Tibial nerve (tissue), 4 donors: Measurements from ENCODE around the gene STK17A. TPM values are rescaled to one million over a fixed set of nuclear protein-coding genes. Genes with fewer than 3 reads are reported as not detected.
A peak's percentile ranks its signal among the peaks of the same experiment; 100 is the strongest.
"Not testable (repeated sequence)": the region's sequence is repeated elsewhere in the genome, so short reads cannot be mapped to it uniquely, and the experiment has no call there.

Source experiments
- DNase-seq, 2 donors: peaks; one replicate each; pipeline ENCODE4 v3.0.0-alpha.2; 2019; ENCODE audit warnings: low spot score in 2 of 2
- H3K27ac ChIP-seq, 4 donors: fragments of 200-600 bp; sonication (generic) in 3 of 4; one replicate each; pipeline ENCODE4 v1.5.1; 2017 to 2019; ENCODE audit warnings: mild to moderate bottlenecking in 1 of 4
- H3K27me3 ChIP-seq, 2 donors: fragments of 200-600 bp; sonication (generic) in 1 of 2; one replicate each; pipeline versions ENCODE4 v1.5.1 to v1.6.0; 2017 to 2019
- H3K36me3 ChIP-seq, 3 donors: fragments of 200-600 bp; sonication (generic); one replicate each; pipeline ENCODE4 v1.5.1; 2018 to 2019
- H3K4me1 ChIP-seq, 4 donors: fragments of 200-600 bp; sonication (generic) in 3 of 4; one replicate each; pipeline ENCODE4 v1.5.1; 2017 to 2019
- H3K4me3 ChIP-seq, 4 donors: fragments of 200-600 bp; sonication (generic) in 3 of 4; one replicate each; pipeline ENCODE4 v1.5.1; 2017 to 2019; ENCODE audit warnings: mild to moderate bottlenecking in 1 of 4, moderate library complexity in 1 of 4
- H3K9me3 ChIP-seq, 4 donors: fragments of 200-600 bp; sonication (generic) in 3 of 4; one replicate each; pipeline ENCODE4 v1.5.1; 2017 to 2019
- EP300 ChIP-seq, 2 donors: sonication (generic); formaldehyde crosslinking; IDR thresholded peaks; one replicate each; pipeline ENCODE4 v1.6.1; 2017; ENCODE audit warnings: antibody characterized with exemption in 2 of 2, mild to moderate bottlenecking in 1 of 2
- POLR2A ChIP-seq, 2 donors: fragments of 450-650 bp; IDR thresholded peaks; one replicate each; pipeline ENCODE4 v1.6.1; 2017; ENCODE audit warnings: antibody characterized with exemption in 2 of 2, mild to moderate bottlenecking in 2 of 2, moderate library complexity in 2 of 2
- WGBS, 2 donors: methylation state at CpG; one replicate each; pipeline ENCODE4 v1.1.5; 2018; 5-methylcytosine and 5-hydroxymethylcytosine counted together
- total RNA-seq, 4 donors: library from RNA; depleted of rRNA; stranded (reverse); fragments of >200 nt; gene quantifications; one replicate each; pipeline ENCODE4 v1.1.0, GENCODE V29; 2016
- TF ChIP-seq, protein P1 (sequence below), 5 experiments: fragments of 200-600 bp in 3 of 5; fragments of 450-650 bp in 2 of 5; sonication (generic) in 3 of 5; IDR thresholded peaks; one replicate each; pipeline ENCODE4 v1.5.1; 2016 to 2019; ENCODE audit warnings: antibody characterized with exemption in 5 of 5, mild to moderate bottlenecking in 3 of 5, moderate library complexity in 2 of 5

STK17A gene
- total RNA-seq, 4 donors from 2014 or later: 9.0 to 23.6 (median 13.5) TPM

DNA sequence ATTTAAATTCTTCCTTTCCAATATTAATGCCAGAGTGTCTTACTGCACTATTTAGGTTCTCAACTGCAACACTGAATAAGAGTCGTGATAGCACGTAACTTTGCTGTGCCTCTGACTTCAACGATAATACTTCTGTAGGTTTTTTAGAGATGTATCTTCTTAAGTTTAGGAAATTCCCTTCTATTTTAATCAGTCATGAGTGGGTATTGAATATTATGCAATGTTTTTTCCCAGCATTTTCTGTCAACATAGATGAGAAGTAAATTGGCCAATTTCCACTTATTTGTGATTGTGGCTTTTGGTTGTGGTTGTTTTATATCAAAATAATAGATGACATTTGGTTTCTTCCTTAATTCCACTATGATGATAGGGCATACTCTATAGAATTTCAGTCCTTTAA, 6.7 kb upstream of the STK17A start:
- no peaks in the 10 kb centered on the region for H3K36me3 ChIP-seq
- WGBS, 2 donors: 92 to 95% methylated on average over 3 of the region's 3 CpGs
- H3K27ac ChIP-seq: no peak overlapping the region
- H3K4me3 ChIP-seq: no peak overlapping the region
- no peak for DNase-seq
- H3K4me1 ChIP-seq: peaks cover 0 to 9% (median 0%) of the 10 kb centered on the region in 4 donors
- no peaks in the 10 kb centered on the region for H3K27me3 ChIP-seq
- TF ChIP-seq, protein P1, sequence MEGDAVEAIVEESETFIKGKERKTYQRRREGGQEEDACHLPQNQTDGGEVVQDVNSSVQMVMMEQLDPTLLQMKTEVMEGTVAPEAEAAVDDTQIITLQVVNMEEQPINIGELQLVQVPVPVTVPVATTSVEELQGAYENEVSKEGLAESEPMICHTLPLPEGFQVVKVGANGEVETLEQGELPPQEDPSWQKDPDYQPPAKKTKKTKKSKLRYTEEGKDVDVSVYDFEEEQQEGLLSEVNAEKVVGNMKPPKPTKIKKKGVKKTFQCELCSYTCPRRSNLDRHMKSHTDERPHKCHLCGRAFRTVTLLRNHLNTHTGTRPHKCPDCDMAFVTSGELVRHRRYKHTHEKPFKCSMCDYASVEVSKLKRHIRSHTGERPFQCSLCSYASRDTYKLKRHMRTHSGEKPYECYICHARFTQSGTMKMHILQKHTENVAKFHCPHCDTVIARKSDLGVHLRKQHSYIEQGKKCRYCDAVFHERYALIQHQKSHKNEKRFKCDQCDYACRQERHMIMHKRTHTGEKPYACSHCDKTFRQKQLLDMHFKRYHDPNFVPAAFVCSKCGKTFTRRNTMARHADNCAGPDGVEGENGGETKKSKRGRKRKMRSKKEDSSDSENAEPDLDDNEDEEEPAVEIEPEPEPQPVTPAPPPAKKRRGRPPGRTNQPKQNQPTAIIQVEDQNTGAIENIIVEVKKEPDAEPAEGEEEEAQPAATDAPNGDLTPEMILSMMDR (IDR thresholded peaks at IDR 0.05): no peak
- TF ChIP-seq POLR2A (IDR thresholded peaks at IDR 0.05): no peak
- TF ChIP-seq EP300 (IDR thresholded peaks at IDR 0.05): no peak
- no peaks in the 10 kb centered on the region for H3K9me3 ChIP-seq

DNA sequence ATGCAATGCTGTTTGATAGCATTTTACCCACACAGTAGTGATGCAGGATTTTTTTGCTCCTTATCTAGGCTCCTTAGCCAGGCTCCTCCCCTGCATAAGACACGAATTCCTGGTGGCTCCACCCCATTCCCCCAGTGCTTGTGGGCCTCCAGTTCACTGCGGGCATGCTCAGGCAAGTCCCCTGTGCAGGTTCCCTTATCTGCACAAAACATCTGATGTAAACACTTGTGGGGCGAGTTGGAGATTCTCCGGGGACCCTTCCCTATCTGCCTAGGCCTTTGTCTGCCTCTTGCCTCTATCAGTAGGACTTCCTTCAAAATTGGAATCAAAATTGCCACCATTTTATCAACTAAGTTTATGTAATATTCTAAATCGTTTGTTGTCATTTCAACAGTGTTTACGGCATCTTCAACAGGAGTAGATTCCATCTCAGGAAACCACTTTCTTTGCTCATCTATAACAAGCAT, 5.4 kb upstream of the STK17A start:
- no peaks in the 10 kb centered on the region for H3K9me3 ChIP-seq
- peaks cover 0 to 8% (median 3%) of the 10 kb centered on the region in 4 donors for H3K4me1 ChIP-seq
- TF ChIP-seq EP300 (IDR thresholded peaks at IDR 0.05): no peak
- no peak for TF ChIP-seq POLR2A (IDR thresholded peaks at IDR 0.05)
- TF ChIP-seq, protein P1 (IDR thresholded peaks at IDR 0.05): no peak
- H3K27ac ChIP-seq: no peak overlapping the region
- DNase-seq: no peak
- H3K4me3 ChIP-seq: no peak overlapping the region
- WGBS, 2 donors: 68 to 83% methylated on average over 6 of the region's 6 CpGs
- no peaks in the 10 kb centered on the region for H3K27me3 ChIP-seq
- no peaks in the 10 kb centered on the region for H3K36me3 ChIP-seq

DNA sequence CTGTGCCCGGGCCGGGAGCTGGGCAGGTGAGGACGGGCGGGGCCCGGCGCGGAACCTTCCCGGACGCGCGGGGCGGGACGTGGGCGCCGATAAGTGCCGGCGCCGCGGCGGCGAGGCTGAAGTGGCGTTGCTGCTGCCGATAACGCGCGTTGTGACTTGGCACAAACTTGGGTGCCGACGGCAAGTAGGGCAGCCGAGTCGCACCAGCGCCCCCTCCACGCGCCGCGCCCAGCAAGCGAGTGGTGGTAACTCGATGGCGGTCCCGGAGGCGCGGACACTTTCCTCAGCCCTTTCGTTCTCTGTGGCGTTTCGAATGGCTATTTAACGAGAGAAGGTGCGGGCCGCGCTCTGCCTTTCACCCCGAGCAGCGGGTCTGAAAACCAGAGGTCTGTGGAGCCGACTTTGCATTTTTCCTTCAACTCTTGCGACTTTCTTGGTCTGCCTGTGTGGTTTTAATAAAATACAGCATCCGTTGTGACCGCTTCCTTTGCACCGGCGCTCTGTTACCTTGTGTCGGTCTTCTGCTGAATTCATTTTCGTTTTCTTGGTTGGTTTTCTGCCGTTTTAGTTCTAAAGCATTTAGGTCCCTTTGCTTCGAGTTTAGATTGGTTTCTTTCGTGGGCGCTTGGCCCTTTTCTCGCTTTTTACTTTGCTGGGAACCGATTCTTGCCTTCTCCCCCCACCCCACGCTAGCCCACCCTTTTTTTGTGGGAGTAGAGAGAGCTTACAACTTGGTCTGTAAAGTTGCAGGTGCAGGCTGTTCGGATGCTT, 701 bp downstream of the STK17A start:
- Histone ChIP-seq H3K27me3 (no peaks in the 10 kb centered on the region), H3K4me3 (peak overlapping the region; percentile 71 to 93 (median 83)), H3K27ac (peak overlapping the region; percentile 69 to 94 (median 90)), H3K9me3 (no peaks in the 10 kb centered on the region), H3K4me1 (peaks cover 0 to 46% (median 18%) of the 10 kb centered on the region in 4 donors), H3K36me3 (no peaks in the 10 kb centered on the region)
- peak; percentile 30 to 38 for DNase-seq
- TF ChIP-seq, protein P1 (IDR thresholded peaks at IDR 0.05): peak in 1 of 5 experiments; percentile 36
- TF ChIP-seq POLR2A (IDR thresholded peaks at IDR 0.05): no peak
- WGBS, 2 donors: 1% methylated on average over 41 to 53 of the region's 66 CpGs

DNA sequence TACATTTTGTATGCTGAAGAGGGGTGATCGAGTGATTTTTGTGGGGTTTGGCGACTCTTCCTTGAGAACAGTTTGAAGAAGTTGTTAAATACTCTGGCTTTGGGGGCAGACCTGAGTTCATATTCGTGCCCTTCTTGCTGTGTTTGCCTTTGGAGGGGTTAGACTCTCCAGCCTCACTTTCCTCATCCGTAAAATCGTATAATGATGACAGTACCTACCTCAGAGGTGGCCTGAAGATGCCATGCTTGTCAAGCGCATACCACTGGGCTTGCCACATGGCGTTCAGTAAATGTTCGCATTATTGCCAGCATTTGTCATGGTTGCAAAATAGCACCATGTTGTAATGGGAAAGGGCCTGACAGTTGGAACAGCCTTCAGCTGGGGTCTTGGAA, 1.3 kb downstream of the STK17A start:
- Histone ChIP-seq H3K9me3 (no peaks in the 10 kb centered on the region), H3K27me3 (no peaks in the 10 kb centered on the region), H3K36me3 (no peaks in the 10 kb centered on the region), H3K4me3 (peak overlapping the region; percentile 71 to 93 (median 83)), H3K27ac (peak overlapping the region in 3 of 4 donors; percentile 89 to 94 (median 90)), H3K4me1 (peaks cover 0 to 52% (median 21%) of the 10 kb centered on the region in 4 donors)
- WGBS, 2 donors: 18 to 33% methylated on average over 8 of the region's 8 CpGs
- TF ChIP-seq, protein P1 (IDR thresholded peaks at IDR 0.05): no peak
- peak in 1 of 2 donors; percentile 50 for TF ChIP-seq EP300 (IDR thresholded peaks at IDR 0.05)
- TF ChIP-seq POLR2A (IDR thresholded peaks at IDR 0.05): no peak
- peak in 1 of 2 donors; percentile 29 for DNase-seq

DNA sequence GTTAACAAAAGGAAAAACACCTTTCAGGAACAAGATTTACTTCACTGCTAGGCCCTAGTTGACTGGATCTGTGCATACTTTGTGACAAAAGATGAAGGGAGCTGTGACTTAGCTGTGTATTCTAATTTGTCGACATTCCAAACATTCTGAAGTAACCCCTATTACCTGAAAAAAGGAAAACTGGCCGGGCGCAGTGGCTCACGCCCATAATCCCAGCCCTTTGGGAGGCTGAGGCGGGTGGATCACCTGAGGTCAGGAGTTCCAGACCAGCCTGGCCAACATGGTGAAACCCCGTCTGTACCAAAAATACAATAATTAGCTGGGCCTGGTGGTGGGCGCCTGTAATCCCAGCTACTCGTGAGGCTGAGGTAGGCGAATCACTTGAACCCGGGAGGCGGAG, 1.8 kb downstream of the STK17A start:
- 78 to 81% methylated on average over 11 of the region's 11 CpGs for WGBS, 2 donors
- not testable (repeated sequence) for H3K9me3 ChIP-seq, DNase-seq, H3K27me3 ChIP-seq, H3K36me3 ChIP-seq
- Histone ChIP-seq H3K4me3 (peak overlapping the region in 3 of 4 donors; percentile 81 to 93 (median 85)), H3K27ac (peak overlapping the region in 3 of 4 donors; percentile 89 to 94 (median 90)), H3K4me1 (peaks cover 0 to 57% (median 23%) of the 10 kb centered on the region in 4 donors)
